HCT116 (cell line): Measurements from ENCODE around the gene NHLH1. TPM values are rescaled to one million over a fixed set of nuclear protein-coding genes. Genes with fewer than 3 reads are reported as not detected.

Experiments used
- ATAC-seq: fragments of 200-7000 bp; cut with Tn5 transposase; 2 replicates; pipeline ENCODE4 v1.9.1; 2020; ENCODE audit warnings: mild to moderate bottlenecking, moderate library complexity
- BruUV-seq: library from RNA; stranded (reverse); fragments of 400-500 nt; replicated peaks from 2 replicates; lab custom pipeline; 2021; lab: Mats Ljungman, UMichigan
- CTCF ChIA-PET: fragments of 300-600 bp; sonication (Branson Sonifier 250); formaldehyde crosslinking; loops from one replicate; lab custom pipeline; 2021; ENCODE audit warnings: antibody characterized with exemption; lab: Charles Lee
- POLR2A ChIA-PET: fragments of 300-600, 350-600 bp; sonication (Branson Sonifier 250); formaldehyde crosslinking; loops from one replicate; lab custom pipeline; 2021; ENCODE audit warnings: antibody characterized with exemption; lab: Charles Lee
- RAD21 ChIA-PET, 2 experiments: fragments of 300-600 bp; sonication (Branson Sonifier 250); formaldehyde crosslinking; loops; one replicate each; lab custom pipeline; 2023; ENCODE audit warnings: low total read pairs in 2 of 2; ENCODE audit not compliant: uncharacterized antibody in 2 of 2, unreplicated experiment in 2 of 2, low non-redundant PET in 1 of 2; lab: Charles Lee
- DNase-seq: peaks from one replicate; pipeline ENCODE4 v3.0.0-alpha.2; 2010; ENCODE audit warnings: low read depth, low spot score
- H2AFZ ChIP-seq: fragments of 200-600 bp; shearing (Covaris generic), sonication (generic); 2 replicates; pipeline ENCODE4 v1.6.1; 2017; ENCODE audit warnings: low read depth, mixed run types, mixed read lengths, antibody characterized with exemption, low read length; ENCODE audit not compliant: poor library complexity, severe bottlenecking
- H3K27ac ChIP-seq: 2 replicates; pipeline ENCODE4 v1.5.1; 2012; ENCODE audit warnings: low read depth, low read length
- H3K27me3 ChIP-seq: fragments of 200-600 bp; sonication (generic); 2 replicates; pipeline ENCODE4 v1.6.1; 2016; ENCODE audit warnings: mixed run types, low read length, mixed read lengths; ENCODE audit not compliant: insufficient read depth
- H3K36me3 ChIP-seq, 2 experiments: fragments of 200-500 bp in 1 of 2; fragments of 200-600 bp in 1 of 2; sonication (Bioruptor generic) in 1 of 2; sonication (generic) in 1 of 2; 2 replicates each; pipeline versions ENCODE4 v1.5.1 to v1.6.1; 2014 to 2016; ENCODE audit warnings: low read length in 2 of 2, inconsistent platforms in 1 of 2, mixed read lengths in 1 of 2, mixed run types in 1 of 2; ENCODE audit not compliant: insufficient read depth in 2 of 2, control insufficient read depth in 1 of 2
- H3K4me1 ChIP-seq, 2 experiments: fragments of 200-600 bp in 1 of 2; sonication (generic) in 1 of 2; 2 replicates each; pipeline versions ENCODE4 v1.5.1 to v1.6.1; 2012 to 2017; ENCODE audit warnings: low read length in 2 of 2, inconsistent platforms in 1 of 2, mild to moderate bottlenecking in 1 of 2, mixed read lengths in 1 of 2, mixed run types in 1 of 2, moderate library complexity in 1 of 2; ENCODE audit not compliant: insufficient read depth in 2 of 2, control insufficient read depth in 1 of 2
- H3K4me2 ChIP-seq: fragments of 200-600 bp; sonication (generic); 2 replicates; pipeline ENCODE4 v1.6.1; 2017; ENCODE audit warnings: mixed run types, low read length, mixed read lengths
- H3K4me3 ChIP-seq, 2 experiments: fragments of 200-600 bp in 1 of 2; sonication (generic) in 1 of 2; replicated peaks in 1 of 2; 2 replicates each; pipeline ENCODE4 v1.5.1; 2011 to 2016; ENCODE audit warnings: low read length in 2 of 2, control low read depth in 1 of 2, low read depth in 1 of 2, mild to moderate bottlenecking in 1 of 2, mixed read lengths in 1 of 2, mixed run types in 1 of 2
- H3K79me2 ChIP-seq: fragments of 200-600 bp; sonication (generic); 2 replicates; pipeline ENCODE4 v1.6.1; 2017; ENCODE audit warnings: mild to moderate bottlenecking, mixed run types, low read length, moderate library complexity, mixed read lengths; ENCODE audit not compliant: insufficient read depth
- H3K9ac ChIP-seq: fragments of 200-600 bp; sonication (generic); 2 replicates; pipeline ENCODE4 v1.6.1; 2016; ENCODE audit warnings: low read length, mixed read lengths
- H3K9me2 ChIP-seq: fragments of 200-600 bp; sonication (generic), shearing (Covaris generic); 2 replicates; pipeline ENCODE4 v1.6.1; 2017; ENCODE audit warnings: mixed run types, mild to moderate bottlenecking, moderate library complexity; ENCODE audit not compliant: insufficient read depth
- H3K9me3 ChIP-seq, 2 experiments: fragments of 200-500 bp in 1 of 2; fragments of 200-600 bp in 1 of 2; sonication (Bioruptor generic) in 1 of 2; sonication (generic) in 1 of 2; 2 replicates each; pipeline ENCODE4 v1.6.1; 2014 to 2017; ENCODE audit warnings: low read length in 2 of 2, mixed read lengths in 2 of 2, inconsistent platforms in 1 of 2, low read depth in 1 of 2, mild to moderate bottlenecking in 1 of 2, mixed run types in 1 of 2, moderate library complexity in 1 of 2; ENCODE audit not compliant: control insufficient read depth in 1 of 2, insufficient read depth in 1 of 2
- H4K20me1 ChIP-seq: fragments of 200-600 bp; sonication (generic), shearing (Covaris generic); 2 replicates; pipeline ENCODE4 v1.6.1; 2017; ENCODE audit warnings: mixed run types, mild to moderate bottlenecking, moderate library complexity; ENCODE audit not compliant: insufficient read depth
- EGR1 ChIP-seq: IDR thresholded peaks from 2 replicates; pipeline ENCODE4 v1.6.1; 2012; ENCODE audit warnings: low read depth
- FOSL1 ChIP-seq: IDR thresholded peaks from 2 replicates; pipeline ENCODE4 v1.6.1; 2012; ENCODE audit warnings: low read depth
- POLR2A ChIP-seq: IDR thresholded peaks from 2 replicates; pipeline ENCODE4 v1.7.0; 2011; ENCODE audit warnings: borderline replicate concordance; ENCODE audit not compliant: insufficient read depth, insufficient read length; ENCODE audit errors: extremely low read depth
- RAD21 ChIP-seq: IDR thresholded peaks from 2 replicates; pipeline ENCODE4 v1.6.1; 2012; ENCODE audit warnings: low read depth, mild to moderate bottlenecking
- SP1 ChIP-seq: IDR thresholded peaks from 2 replicates; pipeline ENCODE4 v1.6.1; 2012; ENCODE audit warnings: low read depth
- TCF7L2 ChIP-seq: IDR thresholded peaks from 2 replicates; pipeline ENCODE4 v1.7.0; 2011; ENCODE audit warnings: borderline replicate concordance, inconsistent platforms; ENCODE audit not compliant: insufficient read depth, insufficient read length; ENCODE audit errors: extremely low read depth
- YY1 ChIP-seq: IDR thresholded peaks from 2 replicates; pipeline ENCODE4 v1.6.1; 2011; ENCODE audit warnings: low read length, low read depth, moderate library complexity, mild to moderate bottlenecking; ENCODE audit not compliant: insufficient replicate concordance; ENCODE audit errors: extremely low read depth
- ZFX ChIP-seq: fragments of 450-650 bp; IDR thresholded peaks from 2 replicates; pipeline ENCODE4 v1.6.1; 2017
- intact Hi-C: fragments of 100-400 bp; cut with micrococcal nuclease; formaldehyde crosslinking; loops from 2 replicates; pipeline ENCODE4 v1.10.0; 2022
- total RNA-seq: library from RNA; stranded (reverse); gene quantifications from one replicate; pipeline ENCODE4 v1.2.1, GENCODE V29; 2021; ENCODE audit not compliant: unreplicated experiment
- TF ChIP-seq, protein P1 (sequence below): IDR thresholded peaks from 2 replicates; pipeline ENCODE4 v1.6.1; 2012
- TF ChIP-seq, protein P2 (sequence below): IDR thresholded peaks from 2 replicates; pipeline ENCODE4 v1.6.1; 2012; ENCODE audit warnings: low read depth

The NHLH1 gene
- total RNA-seq, 1 experiment from 2014 or later: 0.12 TPM

DNA sequence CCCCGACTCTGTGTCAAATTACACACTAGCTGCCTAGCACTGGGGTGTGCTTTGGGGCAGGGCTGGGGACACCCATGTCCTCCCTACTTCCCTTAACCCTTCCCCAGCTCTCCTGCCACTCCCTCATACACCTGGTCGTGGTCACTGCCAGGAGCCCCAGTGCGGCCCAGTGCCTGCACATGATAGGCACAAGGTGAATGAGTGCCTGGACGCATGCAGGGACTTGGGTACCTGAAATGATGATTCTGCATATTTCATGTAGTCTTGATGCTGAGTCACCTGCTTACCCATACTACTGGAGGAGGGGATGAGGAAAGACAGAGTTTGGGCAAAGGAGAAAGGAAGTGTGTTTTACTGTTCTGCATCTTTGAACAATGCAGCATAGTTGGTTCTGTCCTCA lies 32.0 kb downstream of the NHLH1 start (continued):
- TF ChIP-seq, protein P1, sequence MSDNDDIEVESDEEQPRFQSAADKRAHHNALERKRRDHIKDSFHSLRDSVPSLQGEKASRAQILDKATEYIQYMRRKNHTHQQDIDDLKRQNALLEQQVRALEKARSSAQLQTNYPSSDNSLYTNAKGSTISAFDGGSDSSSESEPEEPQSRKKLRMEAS: no peak
- no peak for TF ChIP-seq EGR1
- no peak for TF ChIP-seq POLR2A
- TF ChIP-seq, all 23 proteins: peak for 0

DNA sequence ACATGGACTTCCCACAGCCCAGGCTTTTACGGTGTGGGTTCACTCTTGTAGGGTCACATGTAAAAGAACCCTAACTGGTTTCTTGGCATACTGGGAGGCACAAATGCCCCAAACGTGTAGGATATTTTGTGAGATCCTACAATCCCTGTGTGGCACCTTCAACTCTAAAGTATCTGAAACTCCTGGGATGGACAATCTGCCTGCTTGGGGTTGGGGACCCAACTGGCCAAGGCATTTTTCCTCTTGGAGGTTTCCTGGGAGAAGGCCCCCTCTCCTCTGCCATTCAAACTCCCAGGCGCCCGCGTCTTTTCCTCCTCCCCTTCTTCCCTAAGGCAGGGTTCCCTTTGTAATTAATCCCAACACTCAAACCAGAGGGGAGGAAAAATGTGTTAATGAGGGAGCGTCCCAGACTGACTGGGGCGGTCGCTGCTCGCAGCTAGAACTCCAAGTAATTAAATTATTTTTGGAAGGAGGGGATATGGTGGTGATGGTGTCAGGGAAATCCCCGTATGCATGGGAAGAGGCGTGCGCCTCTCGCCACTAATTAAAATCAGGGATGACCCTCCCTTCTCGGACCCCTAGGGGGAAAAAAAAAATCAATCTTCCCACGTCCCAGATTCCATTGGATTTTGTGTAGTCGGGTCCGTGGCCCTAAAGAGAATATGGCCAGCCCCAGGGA lies 32.8 kb downstream of the NHLH1 start:
- no peak overlapping the region for H3K9ac ChIP-seq
- intact Hi-C loops: no loop called here
- H3K9me2 ChIP-seq: no peaks in the 10 kb centered on the region
- POLR2A ChIA-PET: no interaction called here
- H3K36me3 ChIP-seq: no peaks in the 10 kb centered on the region
- H3K27ac ChIP-seq: no peak overlapping the region
- no peaks in the 10 kb centered on the region for H3K79me2 ChIP-seq
- peaks cover 0 to 6% of the 10 kb centered on the region in 2 experiments; a peak in 1 of 4 replicates for H3K4me1 ChIP-seq
- H4K20me1 ChIP-seq: no peaks in the 10 kb centered on the region
- TF ChIP-seq RAD21 (no peak), FOSL1 (no peak), ZFX (no peak), TCF7L2 (no peak), YY1 (no peak), SP1 (no peak)
- TF ChIP-seq, protein P2, sequence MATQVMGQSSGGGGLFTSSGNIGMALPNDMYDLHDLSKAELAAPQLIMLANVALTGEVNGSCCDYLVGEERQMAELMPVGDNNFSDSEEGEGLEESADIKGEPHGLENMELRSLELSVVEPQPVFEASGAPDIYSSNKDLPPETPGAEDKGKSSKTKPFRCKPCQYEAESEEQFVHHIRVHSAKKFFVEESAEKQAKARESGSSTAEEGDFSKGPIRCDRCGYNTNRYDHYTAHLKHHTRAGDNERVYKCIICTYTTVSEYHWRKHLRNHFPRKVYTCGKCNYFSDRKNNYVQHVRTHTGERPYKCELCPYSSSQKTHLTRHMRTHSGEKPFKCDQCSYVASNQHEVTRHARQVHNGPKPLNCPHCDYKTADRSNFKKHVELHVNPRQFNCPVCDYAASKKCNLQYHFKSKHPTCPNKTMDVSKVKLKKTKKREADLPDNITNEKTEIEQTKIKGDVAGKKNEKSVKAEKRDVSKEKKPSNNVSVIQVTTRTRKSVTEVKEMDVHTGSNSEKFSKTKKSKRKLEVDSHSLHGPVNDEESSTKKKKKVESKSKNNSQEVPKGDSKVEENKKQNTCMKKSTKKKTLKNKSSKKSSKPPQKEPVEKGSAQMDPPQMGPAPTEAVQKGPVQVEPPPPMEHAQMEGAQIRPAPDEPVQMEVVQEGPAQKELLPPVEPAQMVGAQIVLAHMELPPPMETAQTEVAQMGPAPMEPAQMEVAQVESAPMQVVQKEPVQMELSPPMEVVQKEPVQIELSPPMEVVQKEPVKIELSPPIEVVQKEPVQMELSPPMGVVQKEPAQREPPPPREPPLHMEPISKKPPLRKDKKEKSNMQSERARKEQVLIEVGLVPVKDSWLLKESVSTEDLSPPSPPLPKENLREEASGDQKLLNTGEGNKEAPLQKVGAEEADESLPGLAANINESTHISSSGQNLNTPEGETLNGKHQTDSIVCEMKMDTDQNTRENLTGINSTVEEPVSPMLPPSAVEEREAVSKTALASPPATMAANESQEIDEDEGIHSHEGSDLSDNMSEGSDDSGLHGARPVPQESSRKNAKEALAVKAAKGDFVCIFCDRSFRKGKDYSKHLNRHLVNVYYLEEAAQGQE: no peak
- H2AFZ ChIP-seq: no peak overlapping the region
- no peak for DNase-seq
- CTCF ChIA-PET: no interaction called here
- no peaks in the 10 kb centered on the region for H3K27me3 ChIP-seq
- no peaks in the 10 kb centered on the region for H3K9me3 ChIP-seq
- RAD21 ChIA-PET: no interaction called here
- H3K4me3 ChIP-seq: no peak overlapping the region
- H3K4me2 ChIP-seq: no peak overlapping the region
- no peak for ATAC-seq
- BruUV-seq: no TSS peak
